CD4-positive, alpha-beta T cell treated with Interleukin-21 for 1 hour (primary cell): ENCODE results near the gene MADD.

Experiments
- DNase-seq: peaks from one replicate; pipeline ENCODE4 v3.0.0-alpha.2; 2020

MADD gene

GRCh38 chr11:47253660-47254059 lies 16.3 kb upstream of the MADD start:
- DNase-seq = no peak

DNA sequence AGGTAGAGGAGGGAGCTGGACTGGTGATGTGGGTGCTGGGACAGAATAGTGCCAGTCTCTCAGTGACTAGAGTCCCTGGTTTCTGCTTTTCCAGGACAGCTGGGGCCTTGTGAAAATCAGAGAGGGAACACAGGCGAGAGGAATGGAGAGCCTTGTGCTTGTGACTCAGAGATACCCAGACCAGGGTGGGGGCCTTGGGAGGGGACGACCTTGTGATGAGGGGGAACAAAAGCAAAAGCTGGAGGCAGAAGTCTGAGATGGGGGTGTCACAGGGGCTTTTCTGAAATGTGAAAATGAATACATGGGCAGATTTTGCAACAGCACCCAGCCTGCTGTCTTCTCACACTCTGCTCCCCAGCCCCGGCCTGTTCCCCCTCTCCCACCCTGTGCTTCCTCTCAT lies 15.5 kb upstream of the MADD start:
- DNase-seq = no peak

DNA sequence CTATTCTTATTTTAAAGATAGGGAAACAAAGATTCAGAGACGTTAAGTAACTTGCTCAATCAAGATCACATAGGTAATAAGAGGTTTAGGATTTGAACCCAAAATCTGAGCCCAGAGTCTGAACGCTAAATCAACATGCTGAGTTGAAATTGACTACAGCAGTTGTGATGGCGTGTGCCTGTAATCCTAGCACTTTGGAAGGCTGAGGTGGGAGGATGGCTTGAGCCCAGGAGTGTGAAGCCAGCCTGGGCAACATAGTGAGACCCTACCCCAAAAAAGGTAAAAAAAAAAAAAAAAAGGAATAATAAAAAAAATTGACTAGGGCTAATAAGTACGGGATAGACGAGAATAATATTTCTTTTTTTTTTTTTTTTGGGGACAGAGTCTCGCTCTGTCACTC lies 13.6 kb upstream of the MADD start:
- no peak for DNase-seq

- DNase-seq = no peak
These were observed 12.8 kb upstream of the MADD start for GRCh38 chr11:47257177-47257516.

- DNase-seq = no peak
These were observed 12.2 kb upstream of the MADD start, which contains the start of gene NR1H3 for GRCh38 chr11:47257517-47258316. NR1H3 (plus strand) TSS chr11:47257996; CDS start chr11:47259217, 1,221 bp downstream.

DNA sequence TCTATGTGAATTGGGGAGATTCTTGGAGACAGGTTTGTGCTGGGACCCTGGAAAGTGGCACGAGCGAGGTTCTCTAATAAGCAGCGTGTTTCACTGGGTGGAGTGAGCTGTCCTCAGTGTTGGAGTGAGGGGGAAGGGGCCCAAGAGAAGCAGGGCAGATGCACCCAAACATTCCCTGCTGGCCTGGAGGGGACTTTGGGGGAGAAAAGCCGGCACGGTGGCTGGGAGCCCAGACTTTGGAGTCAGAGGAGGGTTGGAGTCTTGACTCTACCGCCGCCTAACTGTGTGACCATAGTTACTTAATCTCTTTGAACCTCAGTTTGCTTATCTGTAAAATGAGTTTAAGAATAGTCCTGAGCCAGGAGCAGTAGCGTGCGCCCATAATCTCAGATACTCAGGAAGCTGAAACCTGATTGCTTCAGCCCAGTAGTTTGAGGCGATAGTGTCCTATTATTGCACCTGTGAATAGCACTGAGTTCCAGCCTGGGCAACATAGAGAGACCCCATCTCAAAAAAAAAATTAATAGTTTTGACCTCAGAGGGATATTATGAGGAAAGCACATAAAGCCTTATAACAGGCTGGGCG lies 11.5 kb upstream of the MADD start:
- no peak for DNase-seq

GRCh38 chr11:47259232-47259977 lies 10.5 kb upstream of the MADD start:
- peak; percentile 43 for DNase-seq

GRCh38 chr11:47260366-47260765 lies 9.6 kb upstream of the MADD start:
- DNase-seq = no peak

GRCh38 chr11:47261291-47261800 lies 8.6 kb upstream of the MADD start:
- no peak for DNase-seq

DNA sequence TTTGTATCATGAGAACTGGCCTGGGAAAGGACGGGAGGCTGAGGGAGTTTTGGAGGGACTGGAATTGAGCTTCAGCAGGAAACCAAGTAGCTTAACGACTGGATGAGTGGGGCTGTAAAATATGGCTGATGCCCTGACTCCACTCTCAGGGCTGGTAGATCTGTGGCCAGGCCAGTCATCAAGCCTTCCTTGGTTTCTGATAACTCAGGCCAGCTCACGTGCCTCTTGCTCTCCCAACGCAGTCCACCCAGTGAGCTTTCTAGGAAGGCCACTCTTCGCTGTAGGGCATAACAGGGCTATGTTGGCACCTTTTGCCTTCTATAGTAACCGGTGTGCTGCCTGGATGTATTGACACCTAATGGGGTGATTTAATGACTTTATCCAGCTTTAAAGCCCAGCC lies 5.8 kb upstream of the MADD start:
- no peak for DNase-seq

DNA sequence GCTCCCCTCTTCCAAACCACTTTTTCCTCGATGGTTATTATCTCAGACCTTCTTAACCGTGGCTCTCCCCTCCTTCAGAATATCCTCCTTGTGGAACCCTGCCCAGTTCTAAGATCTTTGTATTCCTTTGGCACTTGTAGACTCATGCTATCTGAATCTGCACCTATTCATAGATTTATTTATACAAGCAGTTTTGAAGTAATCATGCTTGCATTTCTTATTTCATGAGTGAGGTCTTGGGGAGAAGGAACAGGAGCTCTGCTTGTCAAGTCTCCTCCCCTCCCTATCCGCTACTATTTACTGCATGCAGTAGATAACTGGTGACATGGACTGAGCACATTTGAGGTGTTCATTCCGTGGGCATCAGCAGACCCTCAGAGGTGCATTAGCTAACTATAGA lies 5.4 kb upstream of the MADD start:
- no peak for DNase-seq

DNA sequence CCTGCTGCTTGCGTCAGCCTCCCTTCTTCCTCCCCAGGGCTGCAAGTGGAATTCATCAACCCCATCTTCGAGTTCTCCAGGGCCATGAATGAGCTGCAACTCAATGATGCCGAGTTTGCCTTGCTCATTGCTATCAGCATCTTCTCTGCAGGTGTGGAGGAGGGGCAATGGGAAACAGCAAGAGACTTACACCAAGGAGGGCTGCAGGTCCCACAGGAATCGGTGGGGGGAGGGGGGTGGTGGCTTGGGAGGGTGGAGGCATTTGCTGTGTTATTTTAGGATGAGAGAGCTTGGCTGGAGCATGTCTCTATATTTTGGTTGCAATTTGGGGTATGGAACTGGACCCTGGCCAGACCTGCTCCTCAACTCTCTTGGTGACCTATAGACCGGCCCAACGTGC lies 2.1 kb upstream of the MADD start:
- no peak for DNase-seq

- DNase-seq = no peak
These were observed 1.4 kb upstream of the MADD start for GRCh38 chr11:47268448-47269001.

GRCh38 chr11:47269002-47269828 lies 718 bp upstream of the MADD start:
- peak; percentile 88 for DNase-seq

DNA sequence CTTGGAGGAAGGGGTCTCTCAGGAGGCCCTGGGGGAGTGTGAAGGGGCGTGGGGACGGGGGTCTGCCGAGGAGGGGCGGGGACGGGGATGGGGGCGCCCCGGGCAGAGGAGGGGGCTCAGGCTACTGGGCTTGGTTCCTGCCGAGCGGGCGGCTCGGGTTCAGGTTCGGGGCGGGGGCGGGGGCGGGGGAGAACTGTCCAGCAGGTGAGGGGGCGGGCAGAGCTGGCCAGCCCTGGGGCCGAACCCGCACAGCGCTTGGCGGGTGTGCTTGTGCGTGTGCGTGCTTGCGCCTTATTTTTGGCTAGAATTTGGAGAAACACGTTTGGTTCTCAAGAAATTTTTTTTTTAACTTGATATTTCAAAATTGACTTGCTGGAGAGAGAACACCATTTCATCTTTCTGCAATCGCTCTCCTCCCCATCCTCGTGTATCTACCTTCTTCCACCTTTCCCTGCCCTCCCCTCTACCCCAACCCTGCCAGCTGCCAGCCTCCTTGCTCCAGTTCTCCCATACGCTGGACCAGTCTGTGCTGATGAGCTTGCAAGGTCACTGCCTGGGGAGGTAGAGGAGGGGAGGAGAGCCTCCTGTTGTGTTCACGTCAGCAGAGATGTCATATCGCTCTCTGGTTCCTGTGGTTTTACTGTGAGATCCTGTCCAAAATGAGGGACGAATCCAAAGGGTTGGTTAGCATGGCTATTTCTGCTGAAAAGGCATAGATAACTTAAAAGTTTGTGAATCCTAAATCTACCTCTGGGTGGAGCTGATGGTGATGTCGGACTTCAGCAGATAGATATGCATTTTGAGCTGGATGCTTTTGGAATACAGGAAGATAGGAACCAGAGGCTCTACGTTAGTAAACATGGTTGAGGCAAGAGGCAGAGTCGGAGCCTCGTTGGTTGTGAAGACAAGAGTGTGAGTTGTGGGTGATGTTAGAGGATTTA lies 668 bp downstream of the MADD start:
- DNase-seq = peak; percentile 52

DNA sequence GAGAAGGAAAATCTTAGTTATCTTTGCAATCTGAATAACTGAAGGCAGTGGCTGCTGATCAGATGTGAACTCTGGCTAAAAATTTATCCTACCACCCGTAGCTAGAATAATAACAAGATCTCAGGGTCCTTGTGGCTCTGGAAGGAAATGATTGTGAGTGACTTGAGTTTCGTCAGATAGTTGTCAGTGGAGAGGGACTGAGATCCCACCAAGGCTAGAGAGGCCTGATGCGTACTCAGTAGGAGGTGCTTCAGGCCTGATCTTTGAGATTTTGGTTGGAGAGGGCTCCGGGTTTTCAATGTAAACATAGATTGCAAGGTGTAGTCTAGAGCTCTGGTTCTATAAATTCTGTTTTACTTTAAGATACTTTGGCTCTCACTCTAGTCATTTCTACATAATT lies 1.4 kb downstream of the MADD start:
- DNase-seq = no peak

GRCh38 chr11:47271961-47272661 lies 2.2 kb downstream of the MADD start:
- DNase-seq = no peak

DNA sequence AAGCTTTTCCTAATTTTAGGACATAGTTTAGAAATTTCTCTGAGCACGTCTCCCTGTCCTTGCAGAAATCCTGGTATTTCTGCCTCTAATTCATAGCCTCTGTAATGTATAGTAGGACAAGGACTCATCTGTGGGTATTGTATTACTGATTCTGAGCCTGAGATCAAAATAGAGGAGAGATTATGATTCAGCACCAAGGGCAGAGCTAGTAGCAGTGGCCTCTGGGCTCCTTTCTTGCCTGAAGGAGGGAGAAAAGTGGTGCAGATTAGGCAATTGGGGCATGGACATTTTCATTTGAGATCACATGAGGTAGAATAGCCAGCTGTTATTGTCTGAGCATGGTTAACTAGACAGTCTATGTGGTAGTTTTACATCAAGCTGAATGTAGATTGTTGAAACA lies 2.8 kb downstream of the MADD start:
- no peak for DNase-seq

GRCh38 chr11:47274495-47275235 lies 4.7 kb downstream of the MADD start:
- DNase-seq = no peak

DNA sequence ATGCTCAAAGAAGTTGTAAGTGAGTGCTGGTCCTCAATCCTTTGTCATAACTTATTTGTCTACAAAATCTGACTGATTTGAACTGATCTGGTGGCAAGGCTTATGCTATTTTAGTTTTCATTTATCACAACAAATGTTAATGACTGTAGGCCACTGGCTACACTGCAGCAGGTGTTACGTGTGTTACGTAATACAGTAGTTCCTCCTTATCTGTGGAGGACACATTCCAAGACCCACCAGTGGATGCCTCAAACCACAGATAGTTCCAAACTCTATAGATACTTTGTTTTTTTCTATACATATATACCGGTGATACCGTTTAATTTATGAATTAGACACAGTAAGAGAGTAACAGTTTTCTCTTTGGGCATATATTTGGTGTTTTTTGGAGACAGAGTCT lies 7.0 kb downstream of the MADD start:
- no peak for DNase-seq
